ENCODE measurements around the gene PLD1.
"Not testable (repeated sequence)": the region's sequence is repeated elsewhere in the genome, so short reads cannot be mapped to it uniquely, and the experiment has no call there.

The PLD1 gene

GRCh38 chr3:171815973-171816595, 5.8 kb upstream of the PLD1 start:
- no peak for DNase-seq

DNA sequence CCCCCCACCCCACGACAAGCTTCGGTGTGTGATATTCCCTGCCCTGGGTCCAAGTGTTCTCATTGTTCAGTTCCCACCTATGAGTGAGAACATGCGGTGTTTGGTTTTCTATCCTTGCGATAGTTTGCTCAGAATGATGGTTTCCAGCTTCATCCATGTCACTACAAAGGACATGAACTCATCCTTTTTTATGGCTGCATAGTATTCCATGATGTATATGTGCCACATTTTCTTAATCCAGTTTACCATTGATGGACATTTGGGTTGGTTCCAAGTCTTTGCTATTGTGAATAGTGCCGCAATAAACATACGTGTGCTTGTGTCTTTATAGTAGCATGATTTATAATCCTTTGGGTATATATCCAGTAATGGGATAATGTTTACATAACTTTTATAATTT, 4.4 kb upstream of the PLD1 start:
- not testable (repeated sequence) for DNase-seq

DNA sequence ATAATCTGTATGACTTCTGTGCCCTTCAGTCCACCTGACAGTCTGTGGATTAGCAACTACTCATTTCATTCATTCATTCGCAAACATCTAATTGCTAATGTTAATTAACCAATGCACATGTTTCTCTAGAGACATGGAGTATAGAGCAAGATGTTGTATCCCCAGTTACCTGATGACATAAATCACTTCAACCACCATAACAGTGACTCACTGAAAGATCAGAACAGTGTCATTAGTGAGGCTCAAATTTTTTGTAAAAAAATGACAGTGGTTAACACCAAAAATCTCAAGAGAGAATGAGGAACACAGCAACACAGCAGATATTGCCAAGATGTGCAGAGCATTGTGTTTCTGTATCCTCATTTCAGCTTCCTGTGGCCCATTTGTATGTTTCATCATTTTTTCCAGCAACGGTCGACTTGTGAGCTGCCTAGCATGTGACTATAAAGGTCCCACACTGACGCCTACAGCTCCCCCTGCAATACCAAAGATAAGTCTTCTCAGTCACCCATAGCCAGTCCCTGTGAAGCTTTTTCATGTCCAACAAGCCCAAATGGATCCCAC, 3.7 kb upstream of the PLD1 start:
- DNase-seq, result peak; percentile 92

- DNase-seq, result peak; percentile 40
Observed at GRCh38 chr3:171813278-171813896, 3.1 kb upstream of the PLD1 start.

- DNase-seq, result peak; percentile 28
Observed at GRCh38 chr3:171812811-171813210, 2.5 kb upstream of the PLD1 start.

- DNase-seq, result no peak
Observed at GRCh38 chr3:171811913-171812335, 1.6 kb upstream of the PLD1 start.

GRCh38 chr3:171811295-171811912, 1.1 kb upstream of the PLD1 start:
- DNase-seq, result peak; percentile 70

- DNase-seq, result no peak
Observed at GRCh38 chr3:171810629-171811294, 479 bp upstream of the PLD1 start.

GRCh38 chr3:171809611-171809860, 747 bp downstream of the PLD1 start:
- DNase-seq, result peak; percentile 85

DNA sequence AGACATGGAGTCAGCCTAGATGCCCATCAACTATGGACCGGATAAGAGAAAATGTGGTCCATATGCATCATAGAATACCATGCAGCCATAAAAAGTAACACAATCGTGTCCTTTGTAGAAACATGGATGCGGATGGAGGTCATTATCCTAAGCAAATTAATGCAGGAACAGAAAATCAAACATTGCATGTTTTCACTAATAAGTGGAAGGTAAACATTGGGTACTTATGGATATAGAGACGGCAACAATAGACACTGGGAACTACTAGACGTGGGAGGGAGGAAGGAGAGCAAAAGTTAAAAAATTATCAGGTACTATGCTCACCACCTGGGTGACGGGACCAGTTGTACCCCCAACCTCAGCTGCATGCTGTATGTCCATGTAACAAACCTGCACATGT, 2.5 kb downstream of the PLD1 start:
- no peak for DNase-seq

DNA sequence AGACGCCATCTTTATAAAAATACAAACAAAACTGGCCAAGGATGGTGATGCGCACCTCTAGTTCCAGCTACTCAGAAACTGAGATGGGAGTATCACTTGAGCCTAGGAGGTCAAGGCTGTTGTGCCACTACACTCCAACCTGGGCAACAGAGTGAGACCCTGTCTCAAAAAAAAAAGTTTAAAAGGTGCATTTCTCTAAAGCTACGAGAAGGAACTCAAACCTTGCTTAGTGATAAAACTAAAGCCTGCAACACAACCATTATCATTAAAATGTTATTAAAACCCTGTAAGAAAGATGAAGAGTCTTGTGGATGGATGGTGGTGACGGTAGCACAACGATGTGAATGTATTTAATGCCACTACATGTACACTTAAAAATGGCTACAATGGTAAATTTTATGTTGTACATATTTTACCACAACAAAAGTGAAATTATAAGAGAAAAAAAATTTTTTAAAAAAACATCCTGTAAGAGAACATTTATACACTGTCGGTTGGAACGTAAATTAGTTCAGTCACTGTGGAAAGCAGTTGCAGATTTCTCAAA, 3.1 kb downstream of the PLD1 start:
- no peak for DNase-seq

GRCh38 chr3:171806200-171807128, 3.8 kb downstream of the PLD1 start:
- DNase-seq, result peak; percentile 61

GRCh38 chr3:171805687-171806086, 4.6 kb downstream of the PLD1 start:
- no peak for DNase-seq

DNA sequence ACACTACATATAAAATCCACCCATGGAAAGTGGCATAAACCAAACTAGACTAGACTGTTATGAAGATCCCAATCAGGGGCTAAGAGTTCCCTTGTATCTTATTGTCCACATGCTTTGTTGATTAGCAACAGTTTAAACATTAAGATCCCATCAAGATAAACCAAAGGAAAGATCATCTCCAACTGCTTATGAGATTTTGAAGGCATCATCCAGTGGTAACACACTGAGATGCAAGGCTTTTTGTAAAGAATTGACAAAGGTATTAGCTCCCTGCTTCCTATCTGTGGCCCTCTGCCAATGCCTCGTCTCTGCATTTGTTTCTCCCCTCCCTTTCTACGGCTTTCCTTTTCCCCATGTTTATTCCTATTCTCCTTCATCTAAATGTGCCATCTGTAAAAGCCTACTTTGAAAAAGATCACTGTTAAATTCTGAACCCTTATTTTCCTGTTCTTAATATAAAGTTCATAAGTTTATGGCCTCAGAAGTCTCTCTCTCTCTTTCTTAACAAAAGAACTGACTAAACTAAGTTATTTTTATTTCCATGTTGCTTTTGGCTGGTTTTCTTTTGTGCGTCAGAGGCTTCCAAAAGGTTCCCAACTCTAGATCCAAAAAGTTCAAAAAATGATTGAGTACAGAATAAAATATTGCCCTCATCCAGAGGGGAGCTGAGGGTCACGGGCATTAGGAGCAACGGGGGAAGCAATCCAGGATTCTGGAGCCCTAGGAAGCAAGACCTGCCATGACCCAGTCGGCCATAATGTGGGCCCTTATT, 5.5 kb downstream of the PLD1 start:
- DNase-seq, result no peak

- peak; percentile 53 for DNase-seq
Observed at GRCh38 chr3:171803044-171803443, 7.2 kb downstream of the PLD1 start.

DNA sequence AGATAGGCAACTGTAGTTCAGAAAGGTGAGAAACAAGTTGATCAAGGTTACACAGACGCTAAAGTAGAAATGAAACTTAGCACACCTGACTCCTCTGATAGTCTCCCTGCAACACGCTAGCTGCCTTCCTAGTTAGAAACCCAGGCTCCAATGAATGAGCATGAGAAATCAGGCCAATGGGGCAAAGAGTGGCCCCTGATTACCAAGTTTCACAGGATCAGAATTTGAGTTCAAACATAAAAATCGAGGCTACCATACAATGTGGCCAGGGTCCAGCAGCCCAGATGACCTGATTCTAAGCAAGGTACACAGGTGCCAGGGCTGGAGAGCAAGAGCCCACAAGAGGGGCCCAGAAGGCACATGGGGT, 7.7 kb downstream of the PLD1 start:
- DNase-seq, result no peak

- DNase-seq, result no peak
Observed at GRCh38 chr3:171801738-171802589, 8.3 kb downstream of the PLD1 start.

DNA sequence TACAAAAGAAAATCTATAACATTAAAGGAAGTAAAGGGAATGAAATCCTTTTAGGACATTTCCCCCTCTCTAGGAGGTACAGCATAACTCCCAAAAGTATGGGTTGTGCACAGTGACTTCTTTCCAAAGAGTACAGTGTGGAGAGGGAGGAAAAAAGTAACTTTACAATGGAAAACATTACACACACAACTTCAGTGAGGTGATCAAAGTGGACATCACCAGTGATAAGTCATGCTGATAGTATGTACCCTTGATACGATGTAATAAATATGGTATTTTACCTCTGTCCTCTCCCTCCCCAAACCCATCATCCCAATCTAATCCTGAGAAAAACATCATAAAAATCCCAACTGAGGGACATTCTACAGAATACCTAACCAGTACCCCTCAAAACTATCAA, 10.8 kb downstream of the PLD1 start:
- no peak for DNase-seq

DNA sequence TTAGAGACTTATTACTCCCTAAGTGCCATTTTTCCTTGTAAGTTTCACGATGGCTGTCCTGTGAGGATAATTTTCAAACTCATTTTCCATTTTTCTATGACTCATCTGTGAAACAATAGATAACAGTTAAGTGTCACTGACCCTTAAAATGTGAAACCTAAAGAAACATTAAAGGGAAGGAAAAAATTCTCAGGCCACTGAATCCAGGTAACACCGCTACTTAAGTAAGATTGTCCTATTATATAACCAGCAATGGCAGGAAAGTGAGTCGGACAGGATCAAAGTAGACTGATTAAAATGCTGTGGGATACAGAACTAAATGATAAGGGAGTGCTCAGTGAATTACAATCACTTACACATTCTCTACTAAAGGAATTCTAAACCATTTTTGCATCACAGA, 12.4 kb downstream of the PLD1 start:
- peak; percentile 27 for DNase-seq

GRCh38 chr3:171797265-171797679, 13.0 kb downstream of the PLD1 start:
- DNase-seq, result no peak

All from OCI-M1 (cell line).